CD4-positive, alpha-beta T cell (primary cell): ENCODE data around the gene SACM1L. TPM values are rescaled to one million over a fixed set of nuclear protein-coding genes. Genes with fewer than 3 reads are reported as not detected.

Experiments used
- ATAC-seq: fragments of 200-7000 bp; cut with Tn5 transposase; one replicate; pipeline ENCODE4 v1.10.0; 2022; ENCODE audit warnings: mild to moderate bottlenecking; ENCODE audit not compliant: poor library complexity
- CTCF ChIA-PET: fragments of 350-600 bp; sonication (Branson Sonifier 250); formaldehyde crosslinking; loops from one replicate; lab custom pipeline; 2021; ENCODE audit warnings: antibody characterized with exemption, inconsistent platforms; lab: Charles Lee
- POLR2A ChIA-PET: fragments of 350-600 bp; sonication (Branson Sonifier 250); formaldehyde crosslinking; loops from one replicate; lab custom pipeline; 2021; ENCODE audit warnings: antibody characterized with exemption, inconsistent platforms; lab: Charles Lee
- DNase-seq, 14 experiments: peaks; one replicate each; pipeline ENCODE4 v3.0.0-alpha.2; 2013 to 2020; ENCODE audit warnings: mixed read lengths in 2 of 14
- H3K27ac ChIP-seq, 2 donors: one replicate each; pipeline versions ENCODE4 v1.5.1 to v1.7.0; 2013; ENCODE audit warnings: low read length in 2 of 2, low read depth in 1 of 2, mild to moderate bottlenecking in 1 of 2
- H3K27me3 ChIP-seq, 2 experiments: 1 replicate in 1 of 2; 2 replicates in 1 of 2; pipeline versions ENCODE4 v1.6.1 to v1.7.0; 2013; ENCODE audit warnings: low read length in 2 of 2, control low read depth in 1 of 2, mild to moderate bottlenecking in 1 of 2, moderate library complexity in 1 of 2; ENCODE audit not compliant: insufficient read depth in 2 of 2, control insufficient read depth in 1 of 2
- H3K36me3 ChIP-seq: one replicate; pipeline ENCODE4 v1.6.1; 2013; ENCODE audit warnings: low read length, control low read depth; ENCODE audit not compliant: insufficient read depth
- H3K4me1 ChIP-seq: one replicate; pipeline ENCODE4 v1.6.1; 2013; ENCODE audit warnings: low read length, control low read depth; ENCODE audit not compliant: insufficient read depth
- H3K4me3 ChIP-seq: one replicate; pipeline ENCODE4 v1.5.1; 2013; ENCODE audit warnings: mild to moderate bottlenecking, low read length, moderate library complexity
- H3K9me3 ChIP-seq, 2 experiments: 1 replicate in 1 of 2; 2 replicates in 1 of 2; pipeline versions ENCODE4 v1.6.1 to v1.7.0; 2013; ENCODE audit warnings: low read length in 2 of 2, mild to moderate bottlenecking in 2 of 2, control low read depth in 1 of 2, moderate library complexity in 1 of 2; ENCODE audit not compliant: control insufficient read depth in 1 of 2, insufficient read depth in 1 of 2
- H3K27ac Mint-ChIP-seq: one replicate; pipeline ENCODE4 v1.8.0; 2020; ENCODE audit warnings: mixed read lengths
- H3K27me3 Mint-ChIP-seq: one replicate; pipeline ENCODE4 v1.8.0; 2021; ENCODE audit warnings: mixed read lengths
- H3K36me3 Mint-ChIP-seq: one replicate; pipeline ENCODE4 v1.8.0; 2021; ENCODE audit warnings: low read depth, mixed read lengths
- H3K4me1 Mint-ChIP-seq: one replicate; pipeline ENCODE4 v1.8.0; 2021; ENCODE audit warnings: low read depth, mixed read lengths
- H3K4me3 Mint-ChIP-seq: one replicate; pipeline ENCODE4 v1.8.0; 2020; ENCODE audit warnings: mild to moderate bottlenecking, mixed read lengths
- H3K9me3 Mint-ChIP-seq: one replicate; pipeline ENCODE4 v1.8.0; 2020; ENCODE audit warnings: mixed read lengths
- CTCF ChIP-seq: fragments of 200-600 bp; IDR thresholded peaks from one replicate; pipeline ENCODE4 v1.8.0; 2022; ENCODE audit warnings: antibody characterized with exemption, mild to moderate bottlenecking
- intact Hi-C, 2 experiments: fragments of 100-400 bp; cut with DNase I in 1 of 2; cut with micrococcal nuclease in 1 of 2; formaldehyde crosslinking; loops; one replicate each; pipeline versions ENCODE4 v1.15.1 to v1.9.0; 2023 to 2025; cut with DNase I, micrococcal nuclease
- total RNA-seq, 174 experiments: library from RNA in 2 of 174; stranded (reverse) in 2 of 174; gene quantifications; one replicate each; pipeline ENCODE4 v1.2.3 and lab custom pipeline; 2021 to 2026

The SACM1L gene
- total RNA-seq, 2 experiments from 2014 or later = 41.9 to 44.3 TPM

- H3K27ac Mint-ChIP-seq = peak overlapping the region; percentile 24
- Histone ChIP-seq H3K9me3 (no peaks in the 10 kb centered on the region), H3K27ac (no peak overlapping the region), H3K36me3 (peaks cover 22% of the 10 kb centered on the region), H3K27me3 (no peaks in the 10 kb centered on the region), H3K4me1 (peaks cover 21% of the 10 kb centered on the region), H3K4me3 (no peak overlapping the region)
- no peak for ATAC-seq
- H3K27me3 Mint-ChIP-seq = no peaks in the 10 kb centered on the region
- H3K36me3 Mint-ChIP-seq = peaks cover 48% of the 10 kb centered on the region
- no peak overlapping the region for H3K4me3 Mint-ChIP-seq
- CTCF ChIA-PET = interaction anchor here (0.8 kb wide), 1 partner anchor 20 kb away, joined by 3 read pairs; no protein-coding TSS in a partner anchor
- intact Hi-C loops = no loop called here
- DNase-seq = peak in 2 of 14 experiments; percentile 31 to 33
- H3K4me1 Mint-ChIP-seq = peaks cover 35% of the 10 kb centered on the region
- no peaks in the 10 kb centered on the region for H3K9me3 Mint-ChIP-seq
- no peak for TF ChIP-seq CTCF
- POLR2A ChIA-PET = no interaction called here
Observed at GRCh38 chr3:45679805-45680204, 9.4 kb upstream of the SACM1L start.

- no peak overlapping the region for H3K27ac Mint-ChIP-seq
- POLR2A ChIA-PET = no interaction called here
Observed at GRCh38 chr3:45681221-45681620, 8.0 kb upstream of the SACM1L start.

GRCh38 chr3:45681846-45682245 lies 7.3 kb upstream of the SACM1L start:
- intact Hi-C loops = no loop called here
- CTCF ChIA-PET = no interaction called here

More at GRCh38 chr3:45681221-45681620, 8.0 kb upstream of the SACM1L start:
- intact Hi-C loops = no loop called here
- Histone ChIP-seq H3K4me3 (no peak overlapping the region), H3K27me3 (no peaks in the 10 kb centered on the region), H3K4me1 (peaks cover 17% of the 10 kb centered on the region), H3K27ac (no peak overlapping the region), H3K36me3 (peaks cover 18% of the 10 kb centered on the region), H3K9me3 (no peaks in the 10 kb centered on the region)
- no peak overlapping the region for H3K4me3 Mint-ChIP-seq
- DNase-seq = no peak
- no peaks in the 10 kb centered on the region for H3K27me3 Mint-ChIP-seq
- no peaks in the 10 kb centered on the region for H3K9me3 Mint-ChIP-seq
- no peak for ATAC-seq
- H3K4me1 Mint-ChIP-seq = peaks cover 44% of the 10 kb centered on the region
- CTCF ChIA-PET = no interaction called here
- no peak for TF ChIP-seq CTCF
- H3K36me3 Mint-ChIP-seq = peaks cover 46% of the 10 kb centered on the region

More at GRCh38 chr3:45681846-45682245, 7.3 kb upstream of the SACM1L start:
- Mint-ChIP-seq H3K36me3 (peaks cover 40% of the 10 kb centered on the region), H3K4me1 (peaks cover 37% of the 10 kb centered on the region), H3K4me3 (no peak overlapping the region), H3K27ac (no peak overlapping the region), H3K9me3 (no peaks in the 10 kb centered on the region), H3K27me3 (no peaks in the 10 kb centered on the region)
- H3K27ac ChIP-seq = no peak overlapping the region
- no peak overlapping the region for H3K4me3 ChIP-seq
- POLR2A ChIA-PET = no interaction called here
- DNase-seq = no peak
- H3K4me1 ChIP-seq = peaks cover 11% of the 10 kb centered on the region
- peaks cover 18% of the 10 kb centered on the region for H3K36me3 ChIP-seq
- H3K9me3 ChIP-seq = no peaks in the 10 kb centered on the region
- no peak for TF ChIP-seq CTCF
- no peak for ATAC-seq
- no peaks in the 10 kb centered on the region for H3K27me3 ChIP-seq
